ENCODE results near the gene GRM8. TPM values are rescaled to one million over a fixed set of nuclear protein-coding genes. Genes with fewer than 3 reads are reported as not detected.

The GRM8 gene
- total RNA-seq (not detected), polyA plus RNA-seq (under 1 TPM in 1 of 3 donors, not detected in 2; 0.08 TPM)
- long read RNA-seq, donor 1, result 0 reads
- long read RNA-seq, donor 2, result 0 reads

DNA sequence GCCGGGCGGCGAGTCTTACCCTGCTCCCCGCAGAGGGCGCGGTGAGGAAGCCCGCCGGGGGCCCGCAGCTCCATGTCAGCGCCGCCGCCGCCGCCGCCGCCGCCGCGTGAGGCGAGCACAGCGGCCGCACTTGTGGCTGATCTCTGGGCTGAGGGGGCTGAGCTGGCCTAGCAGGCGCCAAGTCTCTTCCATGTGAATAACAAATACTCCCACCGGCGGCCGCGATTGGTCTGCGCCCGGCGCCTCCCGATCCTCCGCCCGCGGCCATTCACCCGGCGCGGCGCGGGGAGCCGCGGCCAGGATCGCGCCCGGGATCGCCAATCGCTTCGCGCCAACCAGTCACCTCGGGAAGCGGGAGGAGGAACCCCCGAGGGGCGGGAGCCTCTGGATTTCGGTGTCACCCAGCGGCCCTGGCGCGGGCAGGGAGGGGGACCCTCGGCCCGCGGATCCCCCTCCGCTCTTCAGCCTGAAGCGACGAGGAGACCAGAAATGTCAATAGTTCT, at the start of gene GRM8:
TSS of gene GRM8 (minus strand) at position 164 of the 503 bp plus-strand sequence.
- H3K27me3 ChIP-seq (ENCODE audit: insufficient read depth in 3 of 3, low read length in 2 of 3), result peaks cover 0 to 64% (median 12%) of the 10 kb centered on the region in 3 donors

DNA sequence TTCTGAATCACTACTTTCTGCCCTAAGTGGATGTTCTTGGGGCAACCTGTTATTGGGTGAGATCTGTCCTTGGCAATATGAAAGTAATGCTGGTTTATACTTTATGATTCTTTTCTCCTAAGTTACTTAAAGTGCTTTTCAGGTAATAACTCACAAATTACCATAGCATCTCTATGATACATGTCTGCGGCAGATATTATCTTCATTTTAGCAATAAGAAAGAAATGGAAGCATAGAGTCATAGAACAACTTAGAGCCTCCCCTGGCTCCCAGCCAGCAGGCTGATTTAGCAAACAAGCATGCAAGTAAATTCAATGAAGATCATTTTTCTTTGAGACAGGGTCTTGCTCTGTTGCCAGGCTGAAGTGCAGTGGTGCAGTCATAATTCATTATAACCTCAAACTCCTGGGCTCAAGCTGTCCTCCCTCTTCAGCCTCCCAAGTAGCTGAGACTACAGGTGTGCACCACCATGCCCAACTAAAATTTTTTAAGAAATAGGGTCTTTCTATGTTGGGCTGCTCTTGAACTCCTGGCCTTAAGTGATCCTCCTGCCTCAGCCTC, 38.1 kb upstream of the GRM8 start:
- DNase-seq, result no peak
- no peak for ATAC-seq

More for the DNA sequence above, at the start of gene GRM8:
- Histone ChIP-seq H3K36me3 (ENCODE audit: insufficient read depth in 1 of 2, low read depth in 1 of 2) (no peaks in the 10 kb centered on the region), H3K4me3 (peak within 1 kb of the TSS; percentile 83), H3K9me3 (no peaks in the 10 kb centered on the region), H3K4me1 (peaks cover 9% of the 10 kb centered on the region), H3K27ac (no peak within 1 kb of the TSS)
- WGBS, 3 donors, result 0 to 1% (median 0%) methylated on average over 52 to 62 of the region's 62 CpGs
- intact Hi-C loops (cut with DNase I), result no loop called here
- DNase-seq (peak; percentile 44 to 60), ATAC-seq (peak; percentile 44 to 69 (median 56))
- TF ChIP-seq, protein P1, sequence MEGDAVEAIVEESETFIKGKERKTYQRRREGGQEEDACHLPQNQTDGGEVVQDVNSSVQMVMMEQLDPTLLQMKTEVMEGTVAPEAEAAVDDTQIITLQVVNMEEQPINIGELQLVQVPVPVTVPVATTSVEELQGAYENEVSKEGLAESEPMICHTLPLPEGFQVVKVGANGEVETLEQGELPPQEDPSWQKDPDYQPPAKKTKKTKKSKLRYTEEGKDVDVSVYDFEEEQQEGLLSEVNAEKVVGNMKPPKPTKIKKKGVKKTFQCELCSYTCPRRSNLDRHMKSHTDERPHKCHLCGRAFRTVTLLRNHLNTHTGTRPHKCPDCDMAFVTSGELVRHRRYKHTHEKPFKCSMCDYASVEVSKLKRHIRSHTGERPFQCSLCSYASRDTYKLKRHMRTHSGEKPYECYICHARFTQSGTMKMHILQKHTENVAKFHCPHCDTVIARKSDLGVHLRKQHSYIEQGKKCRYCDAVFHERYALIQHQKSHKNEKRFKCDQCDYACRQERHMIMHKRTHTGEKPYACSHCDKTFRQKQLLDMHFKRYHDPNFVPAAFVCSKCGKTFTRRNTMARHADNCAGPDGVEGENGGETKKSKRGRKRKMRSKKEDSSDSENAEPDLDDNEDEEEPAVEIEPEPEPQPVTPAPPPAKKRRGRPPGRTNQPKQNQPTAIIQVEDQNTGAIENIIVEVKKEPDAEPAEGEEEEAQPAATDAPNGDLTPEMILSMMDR (IDR thresholded peaks at IDR 0.05), result no peak

DNA sequence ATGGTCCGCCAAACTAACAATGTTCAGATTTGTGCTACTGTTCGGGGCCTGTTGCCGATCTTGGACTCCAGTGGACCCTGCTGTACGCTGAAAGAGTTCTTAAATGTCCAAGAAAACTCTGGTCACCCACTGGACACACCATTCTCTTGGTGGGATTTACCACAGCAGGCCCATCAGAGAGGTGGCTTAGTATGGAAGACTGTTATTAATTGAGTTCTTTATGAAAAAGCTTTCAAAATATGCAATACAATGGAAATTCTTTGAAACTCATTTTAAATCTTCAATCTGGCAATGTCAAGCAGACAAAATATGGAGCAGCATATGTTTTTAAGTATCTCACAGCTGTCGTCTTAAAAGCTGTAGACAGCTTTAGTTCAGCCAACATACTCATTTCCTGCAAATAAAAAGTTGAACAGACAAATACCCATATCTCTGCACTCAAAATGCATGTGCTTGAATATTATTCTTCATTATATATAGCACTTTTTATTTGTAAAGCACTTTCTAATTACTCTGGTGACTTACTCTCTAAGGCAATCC, 37.4 kb upstream of the GRM8 start:
- no peak for DNase-seq
- Histone ChIP-seq H3K4me3 (no peak overlapping the region), H3K36me3 (ENCODE audit: insufficient read depth in 1 of 2, low read depth in 1 of 2) (no peaks in the 10 kb centered on the region), H3K27ac (no peak overlapping the region), H3K4me1 (no peaks in the 10 kb centered on the region), H3K27me3 (ENCODE audit: insufficient read depth in 3 of 3, low read length in 2 of 3) (no peaks in the 10 kb centered on the region), H3K9me3 (no peaks in the 10 kb centered on the region)
- WGBS, 3 donors, result 54 to 70% (median 64%) methylated on average over 5 of the region's 5 CpGs
- no peak for ATAC-seq
- TF ChIP-seq, protein P1 (IDR thresholded peaks at IDR 0.05), result no peak
- intact Hi-C loops (cut with DNase I), result no loop called here

More for the DNA sequence above, 38.1 kb upstream of the GRM8 start:
- Histone ChIP-seq H3K27ac (no peak overlapping the region), H3K27me3 (ENCODE audit: insufficient read depth in 3 of 3, low read length in 2 of 3) (no peaks in the 10 kb centered on the region), H3K36me3 (ENCODE audit: insufficient read depth in 1 of 2, low read depth in 1 of 2) (no peaks in the 10 kb centered on the region), H3K9me3 (no peaks in the 10 kb centered on the region), H3K4me3 (no peak overlapping the region), H3K4me1 (no peaks in the 10 kb centered on the region)
- WGBS, 3 donors, result 65 to 87% (median 73%) methylated on average over 1 of the region's 1 CpG
- TF ChIP-seq, protein P1 (IDR thresholded peaks at IDR 0.05), result no peak
- intact Hi-C loops (cut with DNase I), result no loop called here

DNA sequence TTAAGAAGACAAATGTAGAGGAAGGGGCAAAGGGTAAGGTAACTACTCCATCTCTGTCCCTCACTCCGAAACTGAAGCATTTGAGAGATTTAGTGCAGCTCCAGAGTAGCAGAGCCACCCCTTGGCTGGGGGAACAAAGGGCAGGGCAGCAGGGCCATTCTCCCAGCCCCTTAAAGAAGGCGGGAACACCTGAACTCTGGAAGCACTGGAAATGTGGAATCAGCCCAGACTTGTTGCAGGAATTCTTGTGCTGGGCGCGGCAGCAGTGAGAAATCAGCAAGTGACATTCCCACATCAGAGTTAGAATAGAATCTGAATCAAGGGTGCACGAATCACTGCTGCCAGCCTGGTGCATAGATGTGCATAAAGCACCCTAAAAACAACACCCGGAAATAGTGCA, 34.4 kb upstream of the GRM8 start:
- Histone ChIP-seq H3K4me1 (no peaks in the 10 kb centered on the region), H3K9me3 (no peaks in the 10 kb centered on the region), H3K4me3 (no peak overlapping the region), H3K36me3 (ENCODE audit: insufficient read depth in 1 of 2, low read depth in 1 of 2) (no peaks in the 10 kb centered on the region), H3K27me3 (ENCODE audit: insufficient read depth in 3 of 3, low read length in 2 of 3) (no peaks in the 10 kb centered on the region), H3K27ac (no peak overlapping the region)
- DNase-seq (no peak), ATAC-seq (no peak)
- intact Hi-C loops (cut with DNase I), result no loop called here
- TF ChIP-seq, protein P1 (IDR thresholded peaks at IDR 0.05), result no peak
- WGBS, 3 donors, result 76 to 77% (median 76%) methylated on average over 6 of the region's 6 CpGs
